GM20431 (cell line): Measurements from ENCODE around the gene PDE1A.

Source experiments
- in situ Hi-C: fragments of 300-500 bp; cut with MseI, MboI; formaldehyde crosslinking; loops from one replicate; pipeline ENCODE4 v1.15.0; 2020; ENCODE audit warnings: low sequenced_read_pairs; ENCODE audit not compliant: unreplicated experiment

The PDE1A gene

DNA sequence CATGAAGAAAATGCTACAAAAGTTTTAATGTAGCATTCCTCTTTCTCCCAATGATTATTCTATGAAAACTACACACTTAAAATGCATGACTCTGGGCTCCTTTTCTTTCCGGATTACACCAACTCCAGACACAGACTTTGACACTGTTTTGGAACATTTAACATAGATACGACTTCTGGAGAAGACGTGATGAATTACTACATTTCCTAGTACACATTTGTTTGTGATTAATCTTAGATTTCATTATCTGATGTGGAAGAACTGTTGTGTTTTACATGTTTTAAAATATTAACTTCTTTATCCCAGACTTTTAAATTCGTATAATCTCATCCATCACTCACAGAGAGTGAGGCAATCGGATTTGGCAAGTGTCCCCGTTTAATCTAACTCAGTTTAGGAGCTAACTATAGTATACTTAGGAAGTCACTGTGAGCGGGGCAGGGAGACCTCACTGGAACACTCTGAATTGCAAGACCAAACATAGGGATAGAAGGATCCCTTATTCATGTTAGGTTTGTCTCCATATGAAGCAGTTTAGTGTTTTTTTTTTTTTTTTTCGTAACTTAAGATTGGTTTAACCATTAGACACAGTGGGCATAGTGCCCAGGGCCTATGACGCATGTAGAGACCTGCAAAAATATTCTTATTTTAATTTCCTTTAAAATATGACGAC, 66.7 kb downstream of the PDE1A start:
- in situ Hi-C loops, result no loop called here

DNA sequence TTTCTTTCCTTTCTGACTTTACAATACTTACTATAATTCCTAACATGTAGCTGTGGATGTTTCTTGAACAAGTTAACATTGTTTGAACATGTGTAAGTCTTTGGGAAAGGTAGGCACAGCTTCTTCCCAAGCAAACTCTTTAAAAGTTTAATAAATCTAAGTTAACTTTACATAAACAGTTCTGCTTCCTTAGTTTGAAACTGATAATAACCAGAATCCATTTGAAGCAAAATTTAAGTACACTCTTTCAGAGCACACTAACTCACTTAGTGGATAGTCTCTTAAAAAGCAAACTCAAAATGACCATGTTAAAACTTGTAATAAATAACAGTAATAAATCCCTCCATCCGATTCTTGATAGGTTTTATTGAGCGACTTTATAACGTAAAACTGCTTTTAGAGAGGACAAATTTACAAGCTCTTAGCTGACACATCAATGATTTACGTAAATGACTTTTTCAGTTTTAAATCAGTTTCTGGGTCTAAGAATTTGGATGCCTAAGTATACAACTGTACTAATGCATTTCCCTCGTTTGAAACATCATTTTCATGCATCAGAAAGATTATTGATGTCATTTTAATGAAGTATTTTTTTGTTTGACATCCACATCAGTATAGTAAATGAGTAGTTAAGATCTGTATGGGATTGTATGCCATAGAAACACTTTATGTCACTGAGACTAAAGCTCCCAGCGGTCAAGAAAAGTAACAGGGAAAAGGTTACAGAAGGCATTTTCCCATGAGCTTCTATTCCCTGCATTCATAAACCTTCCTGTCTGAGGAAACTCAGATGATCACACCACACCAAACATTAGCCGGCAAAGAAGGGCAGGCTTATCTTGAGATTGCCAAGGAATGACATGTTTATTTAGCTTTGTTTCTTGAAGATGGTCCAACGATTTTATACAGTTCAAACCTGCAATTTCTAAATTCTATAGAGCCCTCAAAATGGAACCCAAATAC, 67.5 kb downstream of the PDE1A start:
- in situ Hi-C loops, result no loop called here

DNA sequence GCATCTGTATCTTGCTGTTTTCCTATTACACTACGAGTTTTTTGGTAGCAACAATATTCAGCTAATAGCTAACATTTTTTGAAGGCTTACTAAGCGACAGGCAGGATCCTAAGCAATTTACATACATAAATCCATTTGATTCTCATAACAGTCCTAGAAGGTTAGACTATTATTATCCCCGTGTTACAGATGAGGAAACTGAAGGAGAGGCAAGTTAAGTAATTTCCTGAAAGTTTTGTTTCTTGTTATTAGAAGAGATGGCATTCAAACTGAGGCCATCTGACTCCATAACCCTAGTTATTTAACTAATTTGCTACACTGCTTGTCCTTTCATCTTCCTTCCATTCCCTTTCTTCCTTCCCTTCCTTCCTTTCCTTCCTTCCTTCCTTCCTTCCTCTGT, 68.2 kb downstream of the PDE1A start:
- in situ Hi-C loops, result no loop called here

DNA sequence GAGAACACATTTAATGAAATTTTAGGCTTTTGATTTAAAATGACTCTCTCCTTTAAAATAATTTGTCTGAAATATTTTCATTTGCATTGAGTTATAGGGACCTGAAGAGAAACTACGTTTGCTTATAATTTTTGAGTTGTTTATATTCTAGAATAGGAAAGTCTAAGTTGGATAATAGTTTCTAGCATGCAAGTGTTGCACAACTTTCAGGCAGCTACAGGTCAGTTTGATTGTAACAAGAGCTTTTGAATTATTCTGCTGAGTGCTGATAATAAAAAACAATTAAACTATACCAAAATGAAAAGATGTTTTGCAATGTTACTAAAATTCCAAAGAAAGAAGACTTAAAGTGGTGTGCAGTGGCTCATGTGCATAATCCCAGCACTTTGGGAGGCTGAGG, 71.0 kb downstream of the PDE1A start:
- in situ Hi-C loops, result no loop called here

DNA sequence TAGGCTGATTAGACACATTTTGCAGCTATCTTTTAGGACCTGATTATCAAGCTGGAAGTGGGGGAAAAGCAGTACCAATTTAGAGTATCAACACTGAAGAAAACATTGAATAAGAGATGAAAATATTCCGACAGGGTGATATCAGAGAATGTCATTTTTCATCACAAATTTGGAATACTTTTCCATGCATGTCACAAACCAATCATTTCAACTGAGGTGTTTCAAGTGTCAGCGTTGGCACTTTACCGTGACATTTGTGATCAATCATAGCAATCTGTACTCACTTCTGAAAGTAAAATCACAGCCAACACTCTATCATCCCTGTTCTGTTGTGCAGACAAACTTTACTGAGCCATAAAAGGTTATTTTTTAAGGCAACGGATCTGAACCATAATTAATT, 75.4 kb downstream of the PDE1A start:
- in situ Hi-C loops, result no loop called here

DNA sequence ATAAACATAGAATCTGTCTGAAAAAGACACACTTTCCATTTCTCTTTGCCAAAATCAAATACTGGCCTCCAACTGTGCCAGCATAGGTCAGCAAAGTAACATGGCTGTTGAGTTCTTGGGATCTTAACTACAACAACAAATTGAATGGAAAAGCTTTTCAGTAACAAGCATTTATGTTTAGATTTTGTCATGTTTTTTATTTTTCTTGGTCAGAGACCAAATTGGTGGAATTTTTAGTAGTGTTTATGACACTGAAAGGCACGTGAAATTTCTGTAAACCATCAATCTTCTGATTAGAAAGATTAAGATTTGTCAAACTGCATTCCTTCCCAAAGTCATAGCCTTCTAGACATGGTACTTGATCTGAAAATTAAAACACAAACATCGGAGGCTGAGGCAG, 77.6 kb downstream of the PDE1A start:
- in situ Hi-C loops, result no loop called here

DNA sequence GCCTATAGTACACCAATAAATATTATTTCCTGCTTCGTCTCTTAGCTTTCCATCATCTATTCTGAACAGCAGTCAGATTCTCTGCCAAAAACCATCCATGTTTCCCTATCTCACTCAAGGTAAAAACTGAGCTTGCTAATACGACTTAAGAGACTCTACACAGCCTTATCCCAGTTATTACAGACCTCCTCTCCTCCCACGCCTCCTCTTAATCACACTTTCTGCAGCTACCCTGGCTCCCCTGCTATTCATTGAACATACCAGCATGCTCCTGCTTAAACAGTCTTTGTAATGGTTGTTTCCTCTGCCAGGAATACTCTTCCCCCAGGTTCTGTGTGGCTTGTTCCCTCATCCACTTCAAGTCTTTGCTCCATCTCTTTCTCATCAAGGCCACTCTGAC, 81.5 kb downstream of the PDE1A start:
- in situ Hi-C loops, result no loop called here

DNA sequence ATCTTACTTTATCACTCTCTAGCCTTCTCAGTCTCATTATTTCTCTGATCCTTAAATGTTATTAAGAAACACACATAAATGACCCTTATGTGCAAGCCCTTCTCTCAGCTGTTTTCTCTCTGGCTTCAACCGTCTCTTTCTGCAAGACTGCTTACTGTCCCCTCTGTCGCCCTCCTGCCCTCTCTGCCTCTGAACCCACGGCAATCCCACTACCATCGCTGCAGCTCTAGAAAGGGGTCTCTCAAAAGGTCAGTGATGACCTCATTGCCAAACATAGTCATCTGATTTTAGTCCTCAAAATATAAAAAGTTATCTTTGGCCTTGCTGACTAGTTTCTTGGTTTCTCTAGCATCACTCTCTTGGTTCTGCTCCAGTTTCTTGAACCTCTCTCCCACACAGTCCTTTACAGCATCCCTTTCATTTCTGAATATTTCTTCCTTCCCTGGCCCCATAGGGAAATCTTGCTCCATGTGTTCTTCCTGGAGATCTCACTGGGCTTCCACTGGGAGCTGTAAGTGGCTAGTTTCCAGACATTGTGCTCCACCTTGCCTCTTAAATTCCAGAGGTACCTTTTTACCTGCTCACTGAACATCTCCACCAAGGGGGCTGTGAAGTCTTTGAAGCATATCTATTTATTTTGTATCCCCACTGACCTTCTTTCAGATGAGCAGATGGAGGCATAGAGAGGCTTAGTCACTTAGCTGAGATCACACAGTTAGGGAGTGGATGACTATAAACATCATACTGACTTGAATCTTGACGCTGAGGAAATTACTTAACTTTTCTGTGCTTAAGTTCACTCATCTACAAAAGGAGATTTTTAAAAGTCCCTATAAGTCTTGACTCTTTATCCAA, 96.2 kb downstream of the PDE1A start:
- in situ Hi-C loops, result no loop called here

DNA sequence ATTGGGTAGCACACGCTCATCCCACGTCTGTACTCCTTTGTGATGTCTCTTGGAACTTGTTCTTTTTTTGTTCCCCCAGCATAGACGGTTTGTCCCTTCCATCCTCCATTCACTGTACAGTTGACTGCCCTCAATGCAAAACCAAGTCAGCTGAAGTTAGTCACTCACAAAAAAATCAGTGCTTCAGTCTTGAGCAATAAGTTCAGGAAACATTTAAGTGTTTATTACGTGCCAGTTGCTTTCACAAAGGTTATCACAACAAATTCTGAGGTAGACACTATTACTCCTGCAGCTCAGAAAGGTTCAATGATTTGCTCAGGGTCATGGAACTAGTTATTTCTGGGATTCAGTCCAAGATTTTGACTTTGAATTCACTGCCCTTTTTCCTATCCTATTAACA, 102.2 kb downstream of the PDE1A start:
- in situ Hi-C loops, result no loop called here

DNA sequence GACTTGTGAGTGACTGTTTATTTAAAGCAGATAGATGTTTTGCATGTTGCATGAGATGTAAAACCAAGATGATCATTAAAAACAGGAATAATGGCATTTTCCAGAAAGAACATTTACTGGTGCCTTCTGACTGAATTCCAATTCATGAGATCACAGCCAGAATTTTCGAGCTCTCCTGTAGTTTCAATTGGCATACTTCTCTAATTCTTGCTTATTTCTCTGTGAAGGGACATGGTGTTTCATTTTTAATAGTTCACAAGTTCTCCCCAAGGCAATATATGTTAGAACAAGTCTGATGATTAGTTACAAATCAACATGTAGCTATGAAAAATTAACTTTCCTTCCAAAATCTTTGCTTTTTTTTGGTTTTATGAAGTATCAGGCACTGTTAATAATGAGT, 105.7 kb downstream of the PDE1A start:
- in situ Hi-C loops, result no loop called here

DNA sequence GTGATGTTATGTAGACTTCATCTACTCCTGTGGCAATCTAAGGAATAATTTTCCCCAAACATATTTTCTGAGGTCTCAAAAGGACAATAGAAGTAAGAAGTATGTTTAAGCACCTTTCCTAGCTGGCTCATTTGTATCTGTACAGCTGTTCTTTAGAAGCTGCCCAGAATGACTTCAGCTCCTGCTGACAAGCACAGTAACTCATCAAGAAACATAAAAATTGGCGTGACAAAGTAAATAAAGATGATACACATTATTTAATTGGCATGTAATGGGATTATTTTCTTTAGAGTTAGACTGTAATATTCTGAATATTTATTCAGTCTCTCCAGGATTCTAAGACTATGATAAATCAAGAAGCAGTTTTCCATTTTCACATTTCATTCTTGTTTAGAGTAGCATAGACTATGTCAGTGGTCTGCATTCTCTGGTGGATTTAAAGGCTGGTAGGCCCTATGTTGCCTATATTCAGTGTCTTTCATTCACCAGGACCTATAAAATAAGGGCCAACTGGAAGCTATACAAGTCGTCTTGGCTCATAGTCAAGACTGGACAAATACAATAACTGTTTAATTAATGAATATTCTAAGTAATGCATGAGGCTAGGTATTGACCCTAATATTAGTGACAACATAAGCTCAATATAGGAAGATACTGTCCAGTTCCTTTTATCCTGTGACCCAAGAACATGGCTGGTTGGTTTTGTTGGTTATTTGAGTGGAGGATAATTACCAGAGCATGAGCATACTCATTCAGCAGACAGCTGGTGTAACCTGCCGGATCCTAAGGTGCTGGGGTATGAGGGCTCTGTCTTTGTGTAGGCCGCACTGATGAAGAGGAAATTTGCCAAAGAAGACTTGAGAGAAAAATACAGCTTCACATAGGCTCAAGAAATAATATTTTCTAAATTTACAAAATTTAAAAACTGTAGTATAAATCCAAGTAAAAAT, 107.0 kb downstream of the PDE1A start:
- in situ Hi-C loops, result no loop called here

DNA sequence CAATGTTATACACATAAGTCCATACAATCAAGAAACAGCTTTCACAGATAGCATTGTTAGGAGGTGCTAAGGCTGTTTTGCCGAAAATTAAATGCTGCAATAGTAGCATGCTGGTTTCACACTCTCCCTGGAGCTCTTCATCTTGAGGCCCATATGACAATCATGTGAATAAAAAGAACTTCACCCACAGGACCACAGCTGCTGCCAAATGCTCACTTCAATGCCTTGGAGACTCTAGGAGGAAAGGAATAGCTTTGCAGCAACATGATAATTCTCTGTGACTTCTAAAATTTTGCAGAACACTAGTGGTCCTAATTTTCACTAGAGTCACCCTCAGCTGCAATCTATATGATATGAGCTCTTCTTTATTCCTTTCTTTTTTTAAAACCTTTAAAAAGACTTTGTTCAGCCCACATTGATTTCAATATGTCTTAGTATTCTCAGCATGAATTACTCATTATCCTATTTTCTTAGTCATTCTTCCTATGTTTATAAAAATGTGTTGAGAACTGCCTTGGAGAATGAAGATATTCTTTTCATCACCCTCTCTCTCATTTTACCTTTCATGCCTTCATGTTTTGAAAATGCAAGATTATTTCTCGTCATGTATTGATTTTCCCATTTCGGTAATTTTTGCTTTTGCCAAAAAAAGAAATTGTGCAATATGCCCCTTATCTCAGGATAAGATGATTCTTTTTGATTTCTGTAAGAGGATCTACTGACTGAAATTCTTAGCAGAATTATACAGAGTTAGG, 108.2 kb downstream of the PDE1A start:
- in situ Hi-C loops, result no loop called here

DNA sequence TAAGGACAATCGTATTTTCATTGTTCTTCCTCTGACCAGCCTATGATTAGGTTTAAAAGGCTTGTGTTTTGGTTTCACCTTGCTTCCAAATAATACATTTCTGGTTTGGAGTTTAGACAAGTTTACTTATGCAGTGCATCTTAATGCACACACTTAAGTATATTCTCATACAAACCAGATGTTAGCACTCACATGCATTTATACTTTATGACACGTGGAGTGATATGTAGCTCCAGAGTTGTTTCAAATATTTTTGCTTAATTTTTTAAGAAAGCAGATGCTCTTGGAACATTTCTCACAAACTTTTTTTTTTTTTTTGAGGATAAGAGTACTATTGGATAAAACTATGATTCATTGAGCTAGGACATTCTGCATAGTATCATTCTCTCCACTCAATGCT, 109.9 kb downstream of the PDE1A start:
- in situ Hi-C loops, result no loop called here

DNA sequence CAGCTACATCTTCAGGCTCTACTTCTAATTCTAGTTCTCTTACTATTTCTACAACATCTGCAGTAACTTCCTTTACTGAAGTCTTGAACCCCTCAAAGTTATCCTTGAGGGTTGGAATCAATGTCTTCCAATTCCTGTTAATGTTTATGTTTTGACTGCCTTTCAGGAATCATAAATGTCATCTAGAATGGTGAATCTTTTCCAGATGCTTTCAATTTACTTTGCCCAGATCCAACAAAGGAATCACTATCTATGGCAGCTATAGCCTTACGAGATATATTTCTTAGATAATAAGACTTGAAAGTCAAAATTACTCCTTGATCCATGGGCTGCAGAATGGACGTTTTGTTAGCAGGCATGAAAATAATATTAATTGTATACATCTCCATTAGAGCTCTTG, 123.9 kb downstream of the PDE1A start:
- in situ Hi-C loops, result no loop called here

DNA sequence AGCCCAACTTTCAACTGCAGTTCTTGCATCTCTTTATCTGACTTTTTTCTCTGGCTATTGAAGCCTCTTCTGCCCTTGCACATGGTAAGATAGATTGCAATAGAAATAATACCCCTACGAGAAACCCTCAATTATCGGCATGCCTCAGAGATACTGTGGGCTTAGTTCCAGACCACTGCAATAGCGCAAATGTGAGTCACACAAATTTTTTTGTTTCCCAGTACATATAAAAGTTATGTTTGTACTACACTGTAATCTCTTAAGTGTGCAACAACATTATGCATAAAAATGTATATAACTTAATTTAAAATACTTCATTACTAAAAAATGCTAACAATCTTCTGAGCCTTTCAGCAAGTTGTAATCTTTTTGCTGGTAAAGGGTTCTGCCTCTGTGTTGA, 124.7 kb downstream of the PDE1A start:
- in situ Hi-C loops, result no loop called here

DNA sequence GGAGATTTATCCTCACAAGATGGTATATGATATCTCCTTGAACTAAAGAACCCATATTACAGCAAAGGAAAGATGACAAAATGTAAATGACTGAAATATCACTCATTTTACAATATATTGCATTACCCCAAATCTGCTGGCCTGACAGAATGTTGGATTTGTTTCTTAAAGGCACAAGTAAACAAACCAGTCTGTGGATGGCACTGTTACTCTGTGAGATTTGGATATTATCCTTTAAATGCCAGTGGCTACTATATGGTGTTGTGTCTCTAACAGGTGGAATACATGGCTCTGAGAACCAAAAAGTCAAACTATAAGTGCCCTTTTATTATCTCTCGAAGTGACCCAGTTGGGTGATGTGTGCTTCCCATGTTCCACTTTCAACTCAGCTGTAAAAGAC, 125.7 kb downstream of the PDE1A start:
- in situ Hi-C loops, result no loop called here

DNA sequence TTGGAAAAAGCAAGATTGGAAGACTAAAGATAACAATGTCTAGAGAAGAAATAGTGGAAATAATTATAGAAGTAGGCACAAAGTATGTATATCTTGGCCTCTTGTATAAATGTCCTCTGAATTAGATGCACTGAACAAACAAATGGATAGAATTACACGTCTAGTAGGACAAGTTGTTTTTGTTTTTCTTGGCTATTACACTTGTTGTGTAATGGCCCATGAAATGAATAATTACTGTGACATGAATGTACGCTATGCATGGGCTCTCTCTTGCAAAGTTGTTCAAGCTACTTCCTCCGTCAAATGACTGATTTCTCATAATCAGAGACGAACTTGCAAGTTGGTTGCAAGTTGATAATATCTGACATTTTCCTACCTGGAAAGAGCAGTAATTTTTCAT, 126.2 kb downstream of the PDE1A start:
- in situ Hi-C loops, result no loop called here

DNA sequence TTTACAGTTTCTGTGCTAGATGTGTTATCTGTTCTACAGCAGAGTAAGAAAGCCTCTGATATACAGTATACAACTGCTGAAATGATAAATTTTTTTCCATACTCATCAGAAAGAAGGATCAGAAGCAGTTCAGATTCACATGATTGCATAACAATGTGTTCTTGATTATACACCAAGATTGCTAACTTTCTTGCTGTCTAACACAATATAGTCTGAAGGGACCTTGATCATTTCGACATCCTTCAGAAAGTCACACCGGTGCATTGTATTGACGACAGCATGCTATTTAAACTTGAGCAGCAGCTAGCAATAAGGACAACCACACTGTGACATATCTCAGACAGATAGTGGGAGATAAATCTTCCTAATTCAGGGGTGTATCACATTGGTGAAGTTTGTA, 127.2 kb downstream of the PDE1A start:
- in situ Hi-C loops, result no loop called here

DNA sequence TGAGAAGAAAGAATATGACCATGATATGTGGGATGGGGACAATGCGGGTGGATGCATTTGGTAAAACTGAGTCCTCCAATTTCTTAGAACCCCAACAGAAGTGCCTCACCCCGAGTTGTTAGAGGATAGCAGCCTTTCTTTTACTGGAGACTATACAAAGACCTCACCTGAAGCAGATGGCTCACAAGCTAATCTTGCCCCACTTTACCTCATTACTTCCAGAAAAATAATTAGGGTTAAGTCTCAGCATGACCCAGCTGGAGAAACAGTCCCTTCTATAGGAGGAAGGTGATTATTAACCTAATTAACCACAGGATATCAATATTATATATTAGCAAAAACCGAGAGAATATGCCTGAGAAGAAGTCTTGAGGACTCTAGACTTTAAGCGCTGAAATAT, 128.4 kb downstream of the PDE1A start:
- in situ Hi-C loops, result no loop called here
